ENCODE measurements around the gene CLEC16A.

GRCh38 chr16:11219178-11219577 is 274.8 kb downstream of the CLEC16A start:
- TF ChIP-seq CTCF (conservative IDR thresholded peaks at IDR 0.05; ENCODE audit: low read depth in 2 of 2) (no peak), EZH2 (IDR thresholded peaks at IDR 0.05; ENCODE audit: low read depth, unreplicated experiment) (no peak), POLR2AphosphoS5 (IDR thresholded peaks at IDR 0.05; ENCODE audit: low read depth) (no peak), REST (IDR thresholded peaks at IDR 0.05; ENCODE audit: unreplicated experiment) (no peak), ZNF114 (CRISPR knock-in tag; IDR thresholded peaks at IDR 0.05) (no peak), EZH2phosphoT487 (IDR thresholded peaks at IDR 0.05; ENCODE audit: unreplicated experiment) (no peak), JUNB (IDR thresholded peaks at IDR 0.05; ENCODE audit: unreplicated experiment) (no peak), ETS1 (IDR thresholded peaks at IDR 0.05) (no peak), CREB1 (CRISPR knock-in tag; IDR thresholded peaks at IDR 0.05; ENCODE audit: low read depth) (no peak), STAT1 (IDR thresholded peaks at IDR 0.05; ENCODE audit: unreplicated experiment) (no peak)

All from GM23338 (cell line).